ENCODE data around the gene TFAP2D.

The TFAP2D gene

GRCh38 chr6:50713226-50713625 is at the start of gene TFAP2D:
Gene TFAP2D, plus strand, starts transcription at chr6:50713526. Its CDS starts 530 bp downstream, at chr6:50714056.
- DNase-seq (ENCODE audit: low read depth in 3 of 3, low spot score in 1 of 3) = no peak

GRCh38 chr6:50663806-50664205 is 49.5 kb upstream of the TFAP2D start:
- no peak for DNase-seq (ENCODE audit: low read depth in 3 of 3, low spot score in 1 of 3)

- DNase-seq (ENCODE audit: low read depth in 3 of 3, low spot score in 1 of 3) = no peak
Measured at GRCh38 chr6:50666089-50666488, 47.2 kb upstream of the TFAP2D start.

GRCh38 chr6:50681213-50681824 is 32.0 kb upstream of the TFAP2D start:
- DNase-seq (ENCODE audit: low read depth in 3 of 3, low spot score in 1 of 3) = no peak

GRCh38 chr6:50689210-50689609 is 24.1 kb upstream of the TFAP2D start:
- DNase-seq (ENCODE audit: low read depth in 3 of 3, low spot score in 1 of 3) = no peak

GRCh38 chr6:50691814-50692495 is 21.4 kb upstream of the TFAP2D start:
- DNase-seq (ENCODE audit: low read depth in 3 of 3, low spot score in 1 of 3) = no peak

GRCh38 chr6:50698546-50698945 is 14.8 kb upstream of the TFAP2D start:
- no peak for DNase-seq (ENCODE audit: low read depth in 3 of 3, low spot score in 1 of 3)

- DNase-seq (ENCODE audit: low read depth in 3 of 3, low spot score in 1 of 3) = no peak
Measured at GRCh38 chr6:50699051-50699775, 14.1 kb upstream of the TFAP2D start.

GRCh38 chr6:50706575-50706974 is 6.8 kb upstream of the TFAP2D start:
- DNase-seq (ENCODE audit: low read depth in 3 of 3, low spot score in 1 of 3) = no peak

- no peak for DNase-seq (ENCODE audit: low read depth in 3 of 3, low spot score in 1 of 3)
Measured at GRCh38 chr6:50707191-50707590, 6.1 kb upstream of the TFAP2D start.

- DNase-seq (ENCODE audit: low read depth in 3 of 3, low spot score in 1 of 3) = no peak
Measured at GRCh38 chr6:50707652-50708300, 5.5 kb upstream of the TFAP2D start.

- no peak for DNase-seq (ENCODE audit: low read depth in 3 of 3, low spot score in 1 of 3)
Measured at GRCh38 chr6:50708664-50709365, 4.5 kb upstream of the TFAP2D start.

GRCh38 chr6:50709366-50709734 is 4.0 kb upstream of the TFAP2D start:
- DNase-seq (ENCODE audit: low read depth in 3 of 3, low spot score in 1 of 3) = no peak

- DNase-seq (ENCODE audit: low read depth in 3 of 3, low spot score in 1 of 3) = no peak
Measured at GRCh38 chr6:50711686-50712085, 1.6 kb upstream of the TFAP2D start.

- no peak for DNase-seq (ENCODE audit: low read depth in 3 of 3, low spot score in 1 of 3)
Measured at GRCh38 chr6:50712291-50712690, 1.0 kb upstream of the TFAP2D start.

GRCh38 chr6:50713977-50714486 is 706 bp downstream of the TFAP2D start:
- no peak for DNase-seq (ENCODE audit: low read depth in 3 of 3, low spot score in 1 of 3)

GRCh38 chr6:50714487-50715379 is 1.4 kb downstream of the TFAP2D start:
- DNase-seq (ENCODE audit: low read depth in 3 of 3, low spot score in 1 of 3) = no peak

- DNase-seq (ENCODE audit: low read depth in 3 of 3, low spot score in 1 of 3) = no peak
Measured at GRCh38 chr6:50716899-50717509, 3.7 kb downstream of the TFAP2D start.

- no peak for DNase-seq (ENCODE audit: low read depth in 3 of 3, low spot score in 1 of 3)
Measured at GRCh38 chr6:50717734-50718457, 4.6 kb downstream of the TFAP2D start.
